ENCODE results near the gene CLDN19. TPM values are rescaled to one million over a fixed set of nuclear protein-coding genes. Genes with fewer than 3 reads are reported as not detected.

CLDN19 gene
- total and polyA plus RNA-seq, 10 donors, result 0.26 to 0.28 TPM; not detected in 8

DNA sequence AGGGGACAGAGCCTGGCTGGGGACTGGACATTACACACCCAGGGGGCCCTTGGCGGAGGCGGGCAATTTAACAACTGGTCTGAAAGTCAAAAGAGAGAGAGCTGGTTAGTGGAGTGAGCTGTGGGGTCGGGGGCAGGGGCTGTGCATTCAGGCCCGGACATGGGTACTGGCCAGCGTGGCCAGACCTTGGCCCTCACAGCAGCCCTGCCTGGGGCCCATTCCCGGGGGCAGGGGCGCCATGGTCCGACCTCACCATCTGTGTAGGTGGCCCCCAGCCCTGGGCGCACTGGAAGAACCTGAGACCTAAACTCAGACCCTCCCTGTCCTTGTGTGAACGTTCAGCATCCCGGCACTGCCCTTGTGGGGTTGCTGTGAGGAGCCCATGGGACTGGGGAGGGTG is 5.0 kb downstream of the CLDN19 start:
- Histone ChIP-seq H3K27me3 (replicated peaks in 1 of 7) (no peaks in the 10 kb centered on the region), H3K9me3 (no peaks in the 10 kb centered on the region), H3K4me1 (peaks cover 0 to 19% (median 12%) of the 10 kb centered on the region in 6 donors), H3K4me3 (no peak overlapping the region), H3K36me3 (no peaks in the 10 kb centered on the region), H3K27ac (no peak overlapping the region)
- WGBS, 5 donors, result 83 to 94% (median 92%) methylated on average over 8 to 11 of the region's 11 CpGs
- DNase-seq, result no peak
- intact Hi-C loops (cut with DNase I; ENCODE audit: low total_unique reads), result no loop called here
- TF ChIP-seq POLR2AphosphoS5 (IDR thresholded peaks at IDR 0.05) (no peak), POLR2A (IDR thresholded peaks at IDR 0.05) (no peak)
- TF ChIP-seq, protein P1, sequence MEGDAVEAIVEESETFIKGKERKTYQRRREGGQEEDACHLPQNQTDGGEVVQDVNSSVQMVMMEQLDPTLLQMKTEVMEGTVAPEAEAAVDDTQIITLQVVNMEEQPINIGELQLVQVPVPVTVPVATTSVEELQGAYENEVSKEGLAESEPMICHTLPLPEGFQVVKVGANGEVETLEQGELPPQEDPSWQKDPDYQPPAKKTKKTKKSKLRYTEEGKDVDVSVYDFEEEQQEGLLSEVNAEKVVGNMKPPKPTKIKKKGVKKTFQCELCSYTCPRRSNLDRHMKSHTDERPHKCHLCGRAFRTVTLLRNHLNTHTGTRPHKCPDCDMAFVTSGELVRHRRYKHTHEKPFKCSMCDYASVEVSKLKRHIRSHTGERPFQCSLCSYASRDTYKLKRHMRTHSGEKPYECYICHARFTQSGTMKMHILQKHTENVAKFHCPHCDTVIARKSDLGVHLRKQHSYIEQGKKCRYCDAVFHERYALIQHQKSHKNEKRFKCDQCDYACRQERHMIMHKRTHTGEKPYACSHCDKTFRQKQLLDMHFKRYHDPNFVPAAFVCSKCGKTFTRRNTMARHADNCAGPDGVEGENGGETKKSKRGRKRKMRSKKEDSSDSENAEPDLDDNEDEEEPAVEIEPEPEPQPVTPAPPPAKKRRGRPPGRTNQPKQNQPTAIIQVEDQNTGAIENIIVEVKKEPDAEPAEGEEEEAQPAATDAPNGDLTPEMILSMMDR (IDR thresholded peaks at IDR 0.05 in 8 of 11, conservative IDR thresholded peaks at IDR 0.05 in 3 of 11), result no peak

DNA sequence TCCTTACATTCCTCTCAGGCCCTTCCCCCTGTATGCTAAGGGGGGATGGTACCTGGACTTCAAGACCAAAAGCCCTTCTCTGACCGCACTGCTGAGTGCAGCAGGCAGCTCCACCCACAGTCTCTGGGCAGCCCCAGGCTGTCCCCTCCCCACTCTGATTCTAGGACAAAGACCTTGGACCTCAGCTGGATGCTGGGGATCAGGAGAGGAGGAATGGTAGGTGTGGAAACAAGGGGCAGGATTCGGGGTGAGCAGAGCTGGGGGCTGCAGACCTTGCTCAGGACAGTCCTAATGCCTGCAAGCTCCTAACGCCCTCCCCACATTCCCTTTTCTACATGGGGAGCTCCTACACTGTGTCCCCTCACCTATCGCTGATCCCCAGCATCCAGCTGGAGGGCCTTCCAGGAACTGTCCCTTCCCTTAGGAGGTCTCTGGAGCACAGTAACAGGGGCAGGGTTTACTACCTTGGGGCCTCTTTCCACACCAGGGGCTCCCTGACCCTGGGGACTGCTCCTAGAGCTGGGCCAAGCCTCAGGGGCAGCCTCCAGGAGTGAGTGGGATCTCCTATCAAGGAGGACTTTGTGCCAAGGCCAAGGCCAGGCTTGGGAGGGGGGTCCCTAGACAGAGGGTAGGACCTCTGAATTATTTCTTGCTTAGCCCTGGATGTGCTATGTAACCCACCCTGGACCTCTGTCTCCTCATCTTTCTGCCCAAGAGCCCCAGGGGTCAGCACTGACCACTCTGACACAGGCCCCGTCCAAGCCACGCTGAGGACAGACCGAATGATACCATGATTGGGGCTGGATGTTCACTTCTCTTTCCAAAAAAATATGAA is 5.6 kb downstream of the CLDN19 start:
- TF ChIP-seq POLR2AphosphoS5 (IDR thresholded peaks at IDR 0.05) (no peak), POLR2A (IDR thresholded peaks at IDR 0.05) (no peak)
- TF ChIP-seq, protein P1 (IDR thresholded peaks at IDR 0.05 in 8 of 11, conservative IDR thresholded peaks at IDR 0.05 in 3 of 11), result no peak
- 84 to 94% (median 89%) methylated on average over 7 of the region's 7 CpGs for WGBS, 5 donors
- no peak overlapping the region for H3K27ac ChIP-seq
- H3K4me1 ChIP-seq, result peaks cover 0 to 19% (median 12%) of the 10 kb centered on the region in 6 donors
- no peaks in the 10 kb centered on the region for H3K9me3 ChIP-seq
- no peaks in the 10 kb centered on the region for H3K27me3 ChIP-seq (replicated peaks in 1 of 7)
- H3K36me3 ChIP-seq, result no peaks in the 10 kb centered on the region
- no peak overlapping the region for H3K4me3 ChIP-seq
- no peak for DNase-seq
- intact Hi-C loops (cut with DNase I; ENCODE audit: low total_unique reads), result no loop called here

DNA sequence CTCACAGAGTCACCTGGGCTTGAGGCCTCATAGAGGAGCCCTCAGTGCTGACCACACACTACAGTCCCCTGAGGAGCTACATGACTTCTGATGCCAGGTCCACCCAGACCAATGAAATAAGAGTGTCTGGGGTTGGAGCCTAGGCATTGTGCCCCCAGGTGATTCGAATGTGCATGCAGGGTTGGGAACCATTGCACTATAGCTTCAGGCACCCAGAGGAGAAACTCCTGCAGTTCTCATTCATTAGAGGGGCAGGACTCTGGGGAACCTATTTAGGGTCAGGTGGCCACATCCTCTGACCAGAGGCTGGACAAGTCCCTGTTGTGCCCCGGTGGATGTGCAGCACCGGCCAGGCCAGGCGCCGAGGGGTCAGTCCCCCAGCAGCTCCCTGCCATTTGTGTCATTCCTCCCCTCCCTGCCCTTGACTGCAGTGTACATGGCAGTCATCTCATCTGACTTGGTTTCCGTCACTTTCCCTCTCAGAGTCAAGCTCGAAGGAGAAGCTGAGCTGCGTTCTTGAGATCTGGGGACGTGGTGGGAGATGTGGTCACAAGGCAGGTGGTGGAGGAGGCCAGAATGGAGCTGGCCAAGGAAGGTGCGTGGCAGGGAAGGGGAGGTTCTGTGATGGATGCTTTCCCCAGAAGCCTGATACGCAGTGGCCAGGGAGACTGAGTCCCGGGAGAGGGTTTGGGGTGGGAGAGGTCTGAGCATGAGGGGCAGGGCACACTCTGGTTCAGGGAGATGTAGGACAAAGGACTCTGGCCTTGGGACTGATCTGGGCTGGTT is 6.4 kb downstream of the CLDN19 start:
- Histone ChIP-seq H3K4me1 (peaks cover 0 to 19% (median 12%) of the 10 kb centered on the region in 6 donors), H3K9me3 (no peaks in the 10 kb centered on the region), H3K27ac (no peak overlapping the region), H3K27me3 (replicated peaks in 1 of 7) (no peaks in the 10 kb centered on the region), H3K4me3 (no peak overlapping the region), H3K36me3 (no peaks in the 10 kb centered on the region)
- no peak for DNase-seq
- 87 to 91% (median 90%) methylated on average over 12 of the region's 12 CpGs for WGBS, 5 donors
- intact Hi-C loops (cut with DNase I; ENCODE audit: low total_unique reads), result no loop called here
- TF ChIP-seq, protein P1 (IDR thresholded peaks at IDR 0.05 in 8 of 11, conservative IDR thresholded peaks at IDR 0.05 in 3 of 11), result no peak
- TF ChIP-seq POLR2A (IDR thresholded peaks at IDR 0.05), result no peak
- no peak for TF ChIP-seq POLR2AphosphoS5 (IDR thresholded peaks at IDR 0.05)
